OCI-LY7 (cell line): ENCODE results near the gene HDAC7.

Source experiments
- CTCF ChIP-seq: fragments of 200-600 bp; sonication (generic); conservative IDR thresholded peaks from 2 replicates; pipeline ENCODE4 v1.5.1; 2014; ENCODE audit warnings: mild to moderate bottlenecking, antibody characterized with exemption, low read length, moderate library complexity, mixed read lengths
- EZH2phosphoT487 ChIP-seq: fragments of 200-600 bp; sonication (generic); IDR thresholded peaks from 2 replicates; pipeline ENCODE4 v1.6.1; 2018; ENCODE audit warnings: low read depth, borderline replicate concordance, mild to moderate bottlenecking, mixed run types, antibody characterized with exemption, low read length, moderate library complexity, mixed read lengths

DNA sequence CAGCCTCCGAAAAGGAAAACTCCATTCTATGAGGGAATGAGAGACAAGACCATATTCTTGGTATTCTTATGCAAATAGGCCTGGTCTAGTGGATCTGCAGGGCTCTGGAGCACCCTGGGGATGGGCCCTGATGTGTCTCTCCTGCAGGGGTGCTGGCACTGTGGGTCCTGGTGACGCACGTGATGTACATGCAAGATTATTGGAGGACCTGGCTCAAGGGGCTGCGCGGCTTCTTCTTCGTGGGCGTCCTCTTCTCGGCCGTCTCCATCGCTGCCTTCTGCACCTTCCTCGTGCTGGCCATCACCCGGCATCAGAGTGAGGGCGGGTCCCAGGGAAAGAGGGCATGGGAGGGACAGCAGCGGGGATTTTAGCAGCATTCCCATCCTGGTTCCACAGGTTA lies 40.8 kb downstream of the HDAC7 start:
- no peak for TF ChIP-seq EZH2phosphoT487
- TF ChIP-seq CTCF = no peak
